Endometrium (tissue), 2 donors: Measurements from ENCODE around the gene CD40.
"Not testable (repeated sequence)": the region's sequence is repeated elsewhere in the genome, so short reads cannot be mapped to it uniquely, and the experiment has no call there.

Experiments
- FAIRE-seq: peaks from 2 replicates; lab custom pipeline; 2012; peaks lifted over from hg19 to GRCh38; lab: Jason Lieb, UNC
- donor health status: control.
- donor health status: control.

CD40 gene

GRCh38 chr20:46099491-46100287 lies 18.4 kb upstream of the CD40 start:
- no peak for FAIRE-seq

DNA sequence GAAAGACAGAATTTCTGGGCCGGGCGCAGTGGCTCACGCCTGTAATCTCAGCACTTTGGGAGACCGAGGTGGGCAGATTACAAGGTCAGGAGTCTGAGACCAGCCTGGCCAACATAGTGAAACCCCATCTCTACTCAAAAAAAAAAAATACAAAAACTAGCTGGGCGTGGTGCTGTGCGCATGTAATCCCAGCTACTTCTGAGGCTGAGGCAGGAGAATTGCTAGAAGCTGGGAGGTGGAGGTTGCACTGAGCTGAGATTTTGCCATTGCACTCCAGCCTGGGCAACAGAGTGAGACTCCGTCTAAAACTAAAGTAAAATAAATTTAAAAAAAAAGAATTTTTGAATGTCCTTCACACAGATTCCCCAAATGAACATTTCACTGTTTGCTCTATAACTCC lies 17.7 kb upstream of the CD40 start:
- not testable (repeated sequence) for FAIRE-seq

GRCh38 chr20:46100988-46101387 lies 17.1 kb upstream of the CD40 start:
- FAIRE-seq: no peak

DNA sequence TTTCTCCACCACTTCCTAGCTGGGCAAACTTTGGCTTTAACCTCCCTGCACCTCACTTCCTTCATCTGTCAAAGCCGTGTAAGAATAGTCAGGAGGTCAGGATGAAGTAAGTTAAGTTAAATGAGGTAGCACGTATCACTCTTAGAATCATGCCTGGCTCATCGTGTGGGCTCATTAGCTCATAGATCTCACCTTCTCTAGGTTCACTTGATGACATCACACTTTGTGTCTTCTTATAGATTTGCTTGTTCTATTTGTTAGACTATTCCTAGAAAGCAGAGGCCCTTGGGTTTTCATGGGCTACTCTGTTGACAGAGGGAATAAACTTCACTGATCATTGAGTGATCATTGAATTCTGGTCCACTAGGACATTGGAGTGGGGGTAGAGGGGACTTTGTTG lies 16.2 kb upstream of the CD40 start:
- no peak for FAIRE-seq

- FAIRE-seq: no peak
Observed at GRCh38 chr20:46102940-46103339, 15.2 kb upstream of the CD40 start.

- no peak for FAIRE-seq
Observed at GRCh38 chr20:46104262-46104661, 13.9 kb upstream of the CD40 start.

GRCh38 chr20:46107061-46107460 lies 11.1 kb upstream of the CD40 start:
- FAIRE-seq: no peak

DNA sequence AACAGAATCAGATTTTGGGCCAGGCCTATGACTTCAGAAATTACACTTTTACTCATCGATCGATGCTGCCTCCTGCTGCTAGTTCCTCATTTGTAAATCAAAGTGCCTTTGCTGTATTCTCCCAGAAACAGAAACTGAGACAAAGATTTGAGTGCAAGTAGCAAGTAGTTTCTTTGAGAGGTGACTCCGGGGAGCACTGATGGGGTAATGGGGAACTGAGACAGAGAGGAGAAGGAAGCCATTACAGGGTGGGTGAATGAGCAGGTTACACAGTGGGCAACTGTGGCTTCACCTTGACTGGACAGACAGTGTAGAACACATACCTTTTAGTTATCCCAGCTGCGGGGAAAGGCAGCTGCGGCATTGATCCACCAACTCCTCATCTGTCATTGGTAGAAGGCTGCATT lies 9.7 kb upstream of the CD40 start:
- no peak for FAIRE-seq

- FAIRE-seq: no peak
Observed at GRCh38 chr20:46108976-46109375, 9.1 kb upstream of the CD40 start.

GRCh38 chr20:46111028-46111835 lies 6.9 kb upstream of the CD40 start:
- FAIRE-seq: no peak

DNA sequence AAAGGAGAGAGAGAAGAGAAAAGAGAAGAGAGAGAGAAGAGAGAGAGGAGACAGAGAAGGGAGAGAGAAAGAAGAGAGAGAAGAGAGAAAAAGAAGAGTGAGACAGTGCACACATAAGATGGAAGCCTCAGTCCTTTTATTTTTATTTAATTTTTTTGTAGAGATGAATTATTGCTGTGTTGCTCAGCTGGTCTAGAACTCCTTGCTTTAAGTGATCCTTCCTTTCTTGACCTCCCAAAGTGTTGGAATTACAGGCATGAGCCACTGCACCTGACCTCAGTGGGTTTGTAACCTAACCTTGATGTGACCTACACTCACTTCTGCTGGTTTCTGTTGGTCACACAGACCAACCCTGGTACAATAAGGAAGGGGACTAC lies 6.3 kb upstream of the CD40 start:
- no peak for FAIRE-seq

DNA sequence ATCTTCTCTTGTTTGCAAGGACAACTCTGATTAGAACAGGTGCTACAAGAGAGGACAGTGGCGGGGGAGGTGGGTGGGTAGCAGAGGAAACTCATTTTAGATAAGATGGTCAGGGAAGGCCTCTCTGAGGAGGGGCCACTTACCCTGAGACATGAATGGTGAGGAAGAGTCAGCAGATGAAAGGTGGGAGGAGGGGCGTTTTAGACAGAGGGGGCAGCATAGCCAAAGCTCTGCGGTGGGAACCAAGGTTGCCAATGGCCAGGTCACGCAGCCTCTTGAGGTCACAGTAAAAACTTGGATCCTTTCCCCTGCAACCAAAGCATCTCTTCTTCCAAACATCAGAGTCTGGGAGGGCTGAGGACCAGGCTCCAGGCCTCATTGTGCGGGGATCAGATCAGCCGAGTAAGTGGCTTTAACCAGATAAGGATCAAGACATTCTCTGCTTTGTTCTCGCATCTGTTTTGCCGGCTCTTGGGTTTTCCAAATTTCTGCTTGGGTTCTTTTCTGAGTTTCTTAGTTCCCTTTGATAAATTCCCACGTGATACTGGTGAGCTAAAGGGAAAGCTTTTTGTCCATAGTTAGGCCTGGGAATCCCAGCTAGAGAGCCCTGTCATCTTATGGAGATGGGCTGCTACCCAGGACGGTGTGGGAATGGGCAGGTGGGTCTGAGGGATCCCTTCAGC lies 5.5 kb upstream of the CD40 start:
- FAIRE-seq: no peak

DNA sequence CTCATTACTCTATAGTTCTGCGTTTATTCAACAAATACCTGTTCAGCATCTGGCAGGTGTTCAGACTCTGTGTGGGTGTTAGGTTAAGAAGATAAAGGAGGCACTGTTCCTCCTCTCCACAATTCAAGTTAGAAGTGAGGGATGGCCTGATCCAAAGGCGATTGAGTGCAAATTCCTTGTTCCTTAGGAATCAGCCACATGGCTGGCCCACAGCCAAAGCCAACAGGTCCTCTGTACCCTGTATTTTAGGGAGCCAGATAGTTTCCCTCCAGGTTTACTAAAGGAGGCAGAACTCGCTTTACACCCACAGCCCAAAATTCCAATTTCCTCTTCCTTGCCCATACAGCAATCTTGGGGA lies 5.0 kb upstream of the CD40 start:
- FAIRE-seq: no peak

DNA sequence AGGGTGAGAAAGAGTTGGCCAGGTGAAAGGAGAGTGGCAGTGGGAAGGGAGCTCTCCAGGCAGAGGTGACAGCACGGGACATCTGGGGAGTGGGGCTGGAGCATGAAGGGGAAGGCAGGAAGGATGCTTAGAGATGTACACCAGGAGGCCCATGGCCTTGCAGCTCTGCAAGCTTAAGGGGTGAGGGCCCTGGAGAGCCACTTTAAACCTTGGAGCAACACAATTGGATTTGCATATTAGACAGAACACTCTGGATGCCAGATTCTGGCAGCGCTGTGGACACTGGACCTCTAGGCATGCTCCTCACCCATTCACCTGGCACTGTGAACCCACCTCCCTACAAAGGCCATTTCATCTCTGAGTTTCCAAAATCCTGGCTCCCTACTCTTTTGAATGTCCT lies 3.7 kb upstream of the CD40 start:
- FAIRE-seq: no peak

DNA sequence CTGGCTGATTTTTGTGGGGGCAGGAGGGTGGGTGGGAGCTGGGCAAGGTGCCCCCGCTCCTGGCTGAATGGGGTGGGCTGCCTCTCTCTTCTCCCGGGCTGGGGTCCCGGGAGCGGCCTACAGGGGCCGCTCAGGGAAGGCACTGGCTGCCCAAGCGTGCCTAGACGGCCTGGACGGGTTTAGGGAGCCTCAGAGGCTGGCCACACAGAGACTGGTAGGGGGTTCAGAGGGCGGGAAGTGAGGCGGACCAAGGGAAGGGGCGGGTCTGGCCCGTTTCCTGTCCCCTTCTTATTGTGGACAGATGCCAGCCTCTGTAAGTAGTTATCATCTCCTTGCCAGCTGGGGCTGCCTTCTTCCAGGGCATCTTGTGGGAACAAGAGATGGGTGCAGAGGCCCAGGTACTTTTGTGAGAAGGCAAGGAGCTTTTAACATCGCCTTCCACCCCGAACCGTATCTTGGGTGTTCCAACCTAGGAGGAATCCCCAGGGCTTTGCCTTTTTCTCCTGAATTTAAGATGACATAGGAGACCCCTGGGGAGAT lies 437 bp downstream of the CD40 start:
- no peak for FAIRE-seq

GRCh38 chr20:46119028-46119546 lies 973 bp downstream of the CD40 start:
- FAIRE-seq: no peak

DNA sequence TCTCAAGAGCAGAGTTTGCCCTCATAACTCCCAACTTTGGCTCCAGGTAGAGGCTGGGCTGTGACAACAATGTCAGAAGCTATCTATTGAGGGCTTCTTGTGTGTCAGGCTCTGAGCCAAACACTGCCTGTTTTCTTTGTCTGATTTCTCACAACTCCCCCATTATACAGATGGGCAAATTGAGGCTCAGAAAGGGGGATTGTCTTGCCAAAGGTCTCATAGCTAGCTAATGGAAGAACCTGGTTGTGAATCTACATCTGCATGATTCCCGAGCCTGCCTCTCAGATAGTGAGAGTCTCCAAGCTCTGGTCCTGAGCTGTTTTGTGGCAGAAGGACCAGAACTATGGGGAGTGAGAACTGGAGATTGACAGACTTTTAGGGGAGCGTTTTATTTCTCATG lies 1.4 kb downstream of the CD40 start:
- FAIRE-seq: no peak

GRCh38 chr20:46120136-46120535 lies 2.0 kb downstream of the CD40 start:
- no peak for FAIRE-seq

- no peak for FAIRE-seq
Observed at GRCh38 chr20:46121184-46121930, 3.2 kb downstream of the CD40 start.

GRCh38 chr20:46122071-46122470 lies 4.0 kb downstream of the CD40 start:
- FAIRE-seq: no peak

- FAIRE-seq: no peak
Observed at GRCh38 chr20:46122516-46123481, 4.7 kb downstream of the CD40 start.
